Uterus (tissue), 4 donors: ENCODE data around the gene SEC22A. TPM values are rescaled to one million over a fixed set of nuclear protein-coding genes. Genes with fewer than 3 reads are reported as not detected.

Source experiments
- DNase-seq, 2 donors: peaks; one replicate each; pipeline ENCODE4 v3.0.0-alpha.2; 2019 to 2020
- H3K27ac ChIP-seq, 2 donors: fragments of 200-600 bp; sonication (generic); 1 replicate in 1 of 2; 2 replicates in 1 of 2; pipeline ENCODE4 v1.5.1; 2016 to 2018
- H3K27me3 ChIP-seq, 2 donors: fragments of 200-600 bp; sonication (generic); one replicate each; pipeline ENCODE4 v1.5.1; 2018 to 2019; ENCODE audit warnings: control low read depth in 1 of 2
- H3K36me3 ChIP-seq, 2 donors: fragments of 200-600 bp; sonication (generic); one replicate each; pipeline ENCODE4 v1.5.1; 2019; ENCODE audit warnings: control low read depth in 1 of 2
- H3K4me1 ChIP-seq, 2 donors: fragments of 200-600 bp; sonication (generic); one replicate each; pipeline ENCODE4 v1.5.1; 2018 to 2019; ENCODE audit warnings: control low read depth in 1 of 2
- H3K4me3 ChIP-seq, 2 donors: fragments of 200-600 bp; sonication (generic); 1 replicate in 1 of 2; 2 replicates in 1 of 2; pipeline ENCODE4 v1.5.1; 2018 to 2019; ENCODE audit warnings: mild to moderate bottlenecking in 1 of 2
- H3K9me3 ChIP-seq, 2 donors: fragments of 200-600 bp; sonication (generic); one replicate each; pipeline ENCODE4 v1.5.1; 2019; ENCODE audit warnings: control low read depth in 1 of 2
- POLR2A ChIP-seq, 2 donors: fragments of 450-650 bp; IDR thresholded peaks; one replicate each; pipeline ENCODE4 v1.6.1; 2016; ENCODE audit warnings: antibody characterized with exemption in 2 of 2, mild to moderate bottlenecking in 1 of 2, moderate library complexity in 1 of 2
- intact Hi-C: fragments of 100-400 bp; cut with DNase I; formaldehyde crosslinking; loops from one replicate; pipeline ENCODE4 v1.15.1; 2023; ENCODE audit warnings: low total_unique reads
- total RNA-seq, 4 donors: library from RNA; depleted of rRNA in 3 of 4; stranded (reverse); fragments of >200 nt in 3 of 4; gene quantifications; one replicate each; pipeline versions ENCODE4 v1.1.0 to v1.2.4, GENCODE V29; 2014 to 2023
- TF ChIP-seq, protein P1 (sequence below), 4 experiments: fragments of 200-600 bp in 2 of 4; fragments of 450-650 bp in 2 of 4; sonication (generic) in 2 of 4; IDR thresholded peaks; one replicate each; pipeline ENCODE4 v1.5.1; 2016 to 2019; ENCODE audit warnings: antibody characterized with exemption in 4 of 4, mild to moderate bottlenecking in 2 of 4, moderate library complexity in 1 of 4
- donor health status: DM: yes; HTN: yes; CAD: no.

The SEC22A gene
- total RNA-seq, 4 donors from 2014 or later, result 14.9 to 103 (median 35.6) TPM

DNA sequence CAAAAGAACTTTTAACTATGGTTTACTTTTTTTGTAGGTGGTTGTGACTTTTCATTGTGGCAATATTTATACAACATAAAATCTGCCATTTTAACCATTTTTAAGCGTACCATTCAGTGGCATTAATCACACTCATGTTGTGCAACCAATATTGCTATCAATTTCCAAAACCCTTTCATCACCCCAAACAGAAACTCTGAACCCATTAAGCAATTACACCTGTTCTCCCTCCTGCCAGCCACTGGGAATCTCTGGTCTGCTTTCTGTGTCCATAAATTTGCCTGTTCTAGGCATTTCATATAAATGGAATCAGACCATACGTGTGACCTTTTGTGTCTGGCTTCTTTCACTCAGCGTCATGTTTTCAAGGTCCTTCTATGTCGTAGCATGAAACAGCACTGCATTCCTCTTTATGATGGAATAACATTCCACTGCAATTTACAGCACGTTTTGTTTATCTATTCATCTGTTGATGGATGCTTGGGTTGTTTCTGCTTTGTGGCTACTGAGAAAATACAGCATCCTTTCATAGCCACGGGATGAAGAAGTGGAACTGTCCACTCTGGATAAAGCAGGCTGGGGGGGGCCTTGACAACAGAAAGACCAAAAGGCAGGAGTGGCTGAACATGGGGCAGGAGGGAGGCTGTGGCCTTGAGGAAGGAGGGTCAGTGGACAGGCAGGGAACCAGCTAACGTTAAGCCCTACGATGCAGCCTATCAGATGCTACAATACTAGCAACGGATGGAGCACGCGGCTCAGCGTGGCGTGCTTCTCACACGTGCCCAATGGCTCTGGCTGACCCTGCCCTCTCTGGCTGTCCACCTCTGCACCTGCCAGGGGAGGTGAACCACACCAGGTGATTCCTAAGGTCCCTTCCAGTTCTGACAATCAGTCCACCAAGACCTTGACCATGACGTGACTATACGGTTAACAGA lies 110.9 kb downstream of the SEC22A start:
- Histone ChIP-seq H3K36me3 (no peaks in the 10 kb centered on the region), H3K27ac (no peak overlapping the region), H3K27me3 (no peaks in the 10 kb centered on the region), H3K9me3 (no peaks in the 10 kb centered on the region), H3K4me1 (no peaks in the 10 kb centered on the region), H3K4me3 (no peak overlapping the region)
- no peak for TF ChIP-seq POLR2A (IDR thresholded peaks at IDR 0.05)
- no peak for DNase-seq
- intact Hi-C loops, result no loop called here

DNA sequence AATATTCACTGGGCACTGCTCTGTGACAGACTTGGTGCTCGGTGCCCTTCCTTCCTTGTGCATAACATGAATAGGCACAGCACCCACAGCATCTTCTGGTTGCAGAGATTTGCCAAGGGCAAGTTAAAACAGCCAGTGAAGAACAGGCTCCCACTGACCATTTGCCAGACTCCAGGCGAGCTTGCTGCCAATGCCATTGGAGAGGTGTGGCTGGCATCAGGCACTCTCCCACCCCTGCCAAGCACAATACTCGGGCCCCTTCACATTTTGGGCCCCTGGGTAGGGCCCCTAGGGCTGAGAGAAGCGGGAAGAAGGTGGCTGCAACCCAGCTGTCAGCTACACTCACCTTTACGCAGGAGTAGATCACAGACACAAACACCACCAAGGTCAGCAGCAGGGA lies 112.1 kb downstream of the SEC22A start:
- Histone ChIP-seq H3K36me3 (no peaks in the 10 kb centered on the region), H3K27me3 (no peaks in the 10 kb centered on the region), H3K9me3 (no peaks in the 10 kb centered on the region), H3K4me3 (no peak overlapping the region), H3K4me1 (no peaks in the 10 kb centered on the region), H3K27ac (no peak overlapping the region)
- TF ChIP-seq, protein P1, sequence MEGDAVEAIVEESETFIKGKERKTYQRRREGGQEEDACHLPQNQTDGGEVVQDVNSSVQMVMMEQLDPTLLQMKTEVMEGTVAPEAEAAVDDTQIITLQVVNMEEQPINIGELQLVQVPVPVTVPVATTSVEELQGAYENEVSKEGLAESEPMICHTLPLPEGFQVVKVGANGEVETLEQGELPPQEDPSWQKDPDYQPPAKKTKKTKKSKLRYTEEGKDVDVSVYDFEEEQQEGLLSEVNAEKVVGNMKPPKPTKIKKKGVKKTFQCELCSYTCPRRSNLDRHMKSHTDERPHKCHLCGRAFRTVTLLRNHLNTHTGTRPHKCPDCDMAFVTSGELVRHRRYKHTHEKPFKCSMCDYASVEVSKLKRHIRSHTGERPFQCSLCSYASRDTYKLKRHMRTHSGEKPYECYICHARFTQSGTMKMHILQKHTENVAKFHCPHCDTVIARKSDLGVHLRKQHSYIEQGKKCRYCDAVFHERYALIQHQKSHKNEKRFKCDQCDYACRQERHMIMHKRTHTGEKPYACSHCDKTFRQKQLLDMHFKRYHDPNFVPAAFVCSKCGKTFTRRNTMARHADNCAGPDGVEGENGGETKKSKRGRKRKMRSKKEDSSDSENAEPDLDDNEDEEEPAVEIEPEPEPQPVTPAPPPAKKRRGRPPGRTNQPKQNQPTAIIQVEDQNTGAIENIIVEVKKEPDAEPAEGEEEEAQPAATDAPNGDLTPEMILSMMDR (IDR thresholded peaks at IDR 0.05), result no peak
- TF ChIP-seq POLR2A (IDR thresholded peaks at IDR 0.05), result no peak
- no peak for DNase-seq
- intact Hi-C loops, result no loop called here

DNA sequence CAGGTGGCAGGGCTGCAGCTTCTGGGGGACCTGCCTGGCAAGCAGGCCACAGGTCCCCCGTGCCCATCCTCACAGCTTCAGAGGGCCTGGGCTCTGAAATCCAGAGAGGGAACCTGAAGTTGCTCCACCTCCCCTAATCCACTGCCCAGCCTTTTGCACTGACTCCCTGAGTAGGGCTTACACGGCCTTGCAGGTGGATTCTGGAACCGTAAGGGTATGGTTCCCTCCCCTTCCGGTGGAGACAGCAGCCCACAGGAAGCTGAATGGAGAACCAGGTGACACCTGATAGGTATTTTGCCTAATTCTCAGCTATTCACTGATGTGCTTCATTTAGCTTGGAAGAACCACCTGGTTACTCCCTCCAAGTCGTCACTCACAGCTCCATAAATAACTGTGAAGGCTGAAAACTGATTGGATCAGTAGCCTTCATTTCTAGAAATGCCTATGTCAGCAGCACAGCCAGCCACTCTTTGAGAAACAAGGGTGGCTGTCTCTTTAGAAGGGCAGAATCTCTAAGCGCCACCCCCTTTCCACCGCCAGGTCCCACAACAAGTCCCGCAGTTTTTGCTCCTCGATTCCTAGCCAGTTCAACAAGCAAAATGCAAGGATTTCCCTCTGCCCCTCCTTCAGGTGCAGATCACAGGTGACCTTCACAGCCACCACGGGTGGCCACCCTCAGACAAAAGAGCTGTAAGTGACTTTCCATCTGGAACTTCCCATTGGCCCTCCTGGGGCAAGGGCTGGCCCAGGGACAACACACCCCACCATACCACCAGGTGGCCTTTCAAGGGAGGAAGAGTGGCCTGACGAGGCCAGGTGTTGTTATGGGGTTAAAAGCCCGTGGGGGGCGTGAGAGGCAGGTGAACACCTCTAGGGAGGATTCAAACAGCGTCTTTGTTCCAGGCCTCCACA lies 112.9 kb downstream of the SEC22A start:
- TF ChIP-seq, protein P1 (IDR thresholded peaks at IDR 0.05), result no peak
- no peak for TF ChIP-seq POLR2A (IDR thresholded peaks at IDR 0.05)
- Histone ChIP-seq H3K9me3 (no peaks in the 10 kb centered on the region), H3K36me3 (no peaks in the 10 kb centered on the region), H3K27me3 (no peaks in the 10 kb centered on the region), H3K4me1 (no peaks in the 10 kb centered on the region), H3K27ac (no peak overlapping the region), H3K4me3 (no peak overlapping the region)
- intact Hi-C loops, result no loop called here
- no peak for DNase-seq

DNA sequence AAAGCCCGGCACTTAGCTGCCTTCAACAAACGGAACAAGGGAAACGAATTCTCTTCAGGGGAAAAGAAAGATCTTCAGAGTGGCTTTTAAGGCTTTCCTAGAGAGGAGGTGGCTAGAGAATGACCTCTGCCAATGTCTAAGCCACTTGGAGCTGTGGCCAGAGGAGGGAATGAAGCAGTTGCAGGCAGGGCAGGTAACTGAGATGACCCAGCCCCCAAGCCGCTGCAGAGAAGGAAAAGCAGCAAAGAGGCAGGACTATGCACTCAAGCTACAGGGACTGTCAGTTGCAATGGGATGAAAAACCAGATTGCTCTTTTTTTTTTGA lies 113.5 kb downstream of the SEC22A start:
- no peak overlapping the region for H3K27ac ChIP-seq
- no peak for DNase-seq
- H3K4me3 ChIP-seq, result no peak overlapping the region
- intact Hi-C loops, result no loop called here
- no peaks in the 10 kb centered on the region for H3K36me3 ChIP-seq
- H3K9me3 ChIP-seq, result no peaks in the 10 kb centered on the region
- TF ChIP-seq POLR2A (IDR thresholded peaks at IDR 0.05), result no peak
- TF ChIP-seq, protein P1 (IDR thresholded peaks at IDR 0.05), result no peak
- no peaks in the 10 kb centered on the region for H3K4me1 ChIP-seq
- no peaks in the 10 kb centered on the region for H3K27me3 ChIP-seq

DNA sequence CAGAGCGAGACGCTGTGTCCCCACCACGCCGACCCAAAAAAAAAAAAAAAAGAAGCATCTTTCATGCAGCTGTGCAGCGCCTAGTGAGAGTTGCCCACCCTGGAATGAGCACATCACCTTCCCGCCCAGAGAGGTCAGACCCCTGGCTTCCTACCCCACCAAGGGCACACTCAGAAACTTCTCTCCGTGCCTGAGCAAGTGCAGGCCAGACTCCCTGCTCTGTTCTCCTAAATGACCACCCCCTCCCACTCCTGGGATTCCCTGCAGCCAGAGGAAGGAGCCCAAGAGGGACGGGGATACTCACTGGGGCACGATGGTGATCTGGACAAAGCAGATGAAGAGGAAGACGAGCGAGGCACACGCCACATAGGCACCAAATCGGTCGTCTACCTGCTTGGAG lies 116.0 kb downstream of the SEC22A start:
- TF ChIP-seq, protein P1 (IDR thresholded peaks at IDR 0.05), result no peak
- H3K9me3 ChIP-seq, result no peaks in the 10 kb centered on the region
- no peaks in the 10 kb centered on the region for H3K4me1 ChIP-seq
- H3K27ac ChIP-seq, result no peak overlapping the region
- no peaks in the 10 kb centered on the region for H3K27me3 ChIP-seq
- H3K36me3 ChIP-seq, result no peaks in the 10 kb centered on the region
- intact Hi-C loops, result no loop called here
- DNase-seq, result no peak
- no peak overlapping the region for H3K4me3 ChIP-seq
